Prostate gland (tissue), 2 donors: ENCODE data around the gene AP3M1.

ENCODE experiments used
- POLR2A ChIP-seq: fragments of 450-650 bp; IDR thresholded peaks from one replicate; pipeline ENCODE4 v1.6.1; 2016; ENCODE audit warnings: antibody characterized with exemption, mild to moderate bottlenecking
- TF ChIP-seq, protein P1 (sequence below), 4 experiments: fragments of 200-600 bp in 2 of 4; fragments of 450-650 bp in 2 of 4; sonication (generic) in 2 of 4; IDR thresholded peaks; 1 replicate in 3 of 4; 2 replicates in 1 of 4; pipeline ENCODE4 v1.5.1; 2016 to 2019; ENCODE audit warnings: antibody characterized with exemption in 4 of 4, mild to moderate bottlenecking in 2 of 4, moderate library complexity in 2 of 4

DNA sequence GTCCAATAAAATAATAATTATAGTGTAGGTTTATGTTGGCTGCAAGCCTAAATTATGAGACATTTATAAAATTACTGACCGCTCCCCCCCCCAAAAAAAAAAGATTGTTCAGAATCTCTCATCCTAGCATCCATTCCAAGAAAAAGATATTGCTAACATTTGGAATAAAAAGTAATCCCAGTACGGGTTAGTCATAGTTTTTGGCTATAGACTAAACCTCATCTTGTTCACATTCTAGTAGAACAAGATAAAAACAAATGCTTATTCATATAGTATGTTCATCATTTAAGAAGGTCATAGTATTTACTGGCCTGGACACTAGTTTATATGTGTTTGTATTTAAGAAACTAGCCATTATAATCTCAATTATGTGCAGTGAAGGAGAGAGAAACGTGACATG, 44.4 kb upstream of the AP3M1 start:
- TF ChIP-seq, protein P1, sequence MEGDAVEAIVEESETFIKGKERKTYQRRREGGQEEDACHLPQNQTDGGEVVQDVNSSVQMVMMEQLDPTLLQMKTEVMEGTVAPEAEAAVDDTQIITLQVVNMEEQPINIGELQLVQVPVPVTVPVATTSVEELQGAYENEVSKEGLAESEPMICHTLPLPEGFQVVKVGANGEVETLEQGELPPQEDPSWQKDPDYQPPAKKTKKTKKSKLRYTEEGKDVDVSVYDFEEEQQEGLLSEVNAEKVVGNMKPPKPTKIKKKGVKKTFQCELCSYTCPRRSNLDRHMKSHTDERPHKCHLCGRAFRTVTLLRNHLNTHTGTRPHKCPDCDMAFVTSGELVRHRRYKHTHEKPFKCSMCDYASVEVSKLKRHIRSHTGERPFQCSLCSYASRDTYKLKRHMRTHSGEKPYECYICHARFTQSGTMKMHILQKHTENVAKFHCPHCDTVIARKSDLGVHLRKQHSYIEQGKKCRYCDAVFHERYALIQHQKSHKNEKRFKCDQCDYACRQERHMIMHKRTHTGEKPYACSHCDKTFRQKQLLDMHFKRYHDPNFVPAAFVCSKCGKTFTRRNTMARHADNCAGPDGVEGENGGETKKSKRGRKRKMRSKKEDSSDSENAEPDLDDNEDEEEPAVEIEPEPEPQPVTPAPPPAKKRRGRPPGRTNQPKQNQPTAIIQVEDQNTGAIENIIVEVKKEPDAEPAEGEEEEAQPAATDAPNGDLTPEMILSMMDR (IDR thresholded peaks at IDR 0.05) = no peak
- no peak for TF ChIP-seq POLR2A
